Limb (tissue), 2 donors: ENCODE data around the gene KCNJ16.
A peak's percentile ranks its signal among the peaks of the same experiment; 100 is the strongest.

Experiments used
- DNase-seq, 2 donors: peaks; one replicate each; pipeline ENCODE4 v3.0.0-alpha.2; 2016; ENCODE audit errors: extremely low spot score in 2 of 2

Gene KCNJ16

GRCh38 chr17:70169709-70170597 is 94.9 kb downstream of the KCNJ16 start:
- DNase-seq = peak in 1 of 2 donors; percentile 54

GRCh38 chr17:70171159-70171558 is 96.1 kb downstream of the KCNJ16 start:
- no peak for DNase-seq

- no peak for DNase-seq
Measured at GRCh38 chr17:70172449-70172848, 97.4 kb downstream of the KCNJ16 start.

- no peak for DNase-seq
Measured at GRCh38 chr17:70172923-70173322, 97.9 kb downstream of the KCNJ16 start.

- DNase-seq = no peak
Measured at GRCh38 chr17:70173681-70174080, 98.7 kb downstream of the KCNJ16 start.

DNA sequence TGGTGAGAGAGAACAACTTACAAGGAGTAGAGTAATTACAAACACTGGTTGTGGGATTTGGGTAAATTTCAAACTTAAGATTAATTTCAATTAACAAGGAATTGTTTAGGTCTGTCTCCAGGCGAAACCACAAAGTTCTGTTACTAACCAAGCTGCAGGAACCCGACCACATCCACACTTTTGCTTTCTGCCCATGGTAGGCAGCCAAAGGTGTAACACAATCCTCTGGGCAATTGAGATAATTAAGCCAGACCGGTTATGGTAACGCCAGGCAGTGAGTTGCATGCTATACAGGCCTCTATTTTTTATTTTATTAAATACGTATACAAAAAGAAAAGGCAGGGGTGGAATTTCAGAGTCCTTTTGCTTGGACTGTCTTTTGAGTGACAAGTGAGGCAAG is 106.4 kb downstream of the KCNJ16 start:
- DNase-seq = no peak

GRCh38 chr17:70181866-70182265 is 106.8 kb downstream of the KCNJ16 start:
- no peak for DNase-seq

- DNase-seq = no peak
Measured at GRCh38 chr17:70183508-70183907, 108.5 kb downstream of the KCNJ16 start.

DNA sequence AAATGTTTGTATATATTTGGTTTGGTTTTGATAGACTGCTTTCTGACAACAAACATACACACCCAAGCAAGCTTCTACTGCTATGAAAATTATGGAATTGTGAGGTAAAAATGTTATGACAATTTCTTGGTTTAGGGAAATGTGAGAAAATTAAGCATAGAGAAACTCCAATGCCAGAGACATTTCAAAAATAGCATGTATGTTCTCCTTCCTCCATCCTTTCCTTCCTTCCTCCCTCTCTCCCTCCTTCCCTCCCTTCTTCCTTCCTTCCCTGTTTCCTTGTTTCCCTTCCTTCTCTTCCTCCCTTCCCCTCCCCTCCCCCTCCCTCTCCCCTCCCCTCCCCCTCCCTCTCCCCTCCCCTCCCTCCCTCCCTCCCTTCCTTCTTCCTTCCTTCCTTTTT is 109.2 kb downstream of the KCNJ16 start:
- DNase-seq = no peak

- DNase-seq = no peak
Measured at GRCh38 chr17:70184770-70185169, 109.7 kb downstream of the KCNJ16 start.
